A549 (cell line): Measurements from ENCODE around the gene SPEF1.

ENCODE experiments used
- CHD2 ChIP-seq: fragments of 150-350 bp; IDR thresholded peaks from 2 replicates; pipeline ENCODE4 v1.6.1; 2014; ENCODE audit warnings: low read length; ENCODE audit not compliant: partially characterized antibody
- ESRRA ChIP-seq: fragments of 150-350 bp; IDR thresholded peaks from 2 replicates; pipeline ENCODE4 v1.6.1; 2014; ENCODE audit warnings: mild to moderate bottlenecking, low read length, borderline replicate concordance
- RAD21 ChIP-seq, 2 experiments: fragments of >200 bp in 1 of 2; sonication (Bioruptor Twin) in 1 of 2; formaldehyde crosslinking in 1 of 2; IDR thresholded peaks in 1 of 2; conservative IDR thresholded peaks in 1 of 2; 2 replicates in 1 of 2; 3 replicates in 1 of 2; pipeline ENCODE4 v1.6.1; 2012 to 2018; ENCODE audit warnings: inconsistent platforms in 1 of 2
- TF ChIP-seq, protein P1 (sequence below): fragments of >200 bp; sonication (Bioruptor Twin); formaldehyde crosslinking; IDR thresholded peaks from 3 replicates; pipeline ENCODE4 v1.5.1; 2016

DNA sequence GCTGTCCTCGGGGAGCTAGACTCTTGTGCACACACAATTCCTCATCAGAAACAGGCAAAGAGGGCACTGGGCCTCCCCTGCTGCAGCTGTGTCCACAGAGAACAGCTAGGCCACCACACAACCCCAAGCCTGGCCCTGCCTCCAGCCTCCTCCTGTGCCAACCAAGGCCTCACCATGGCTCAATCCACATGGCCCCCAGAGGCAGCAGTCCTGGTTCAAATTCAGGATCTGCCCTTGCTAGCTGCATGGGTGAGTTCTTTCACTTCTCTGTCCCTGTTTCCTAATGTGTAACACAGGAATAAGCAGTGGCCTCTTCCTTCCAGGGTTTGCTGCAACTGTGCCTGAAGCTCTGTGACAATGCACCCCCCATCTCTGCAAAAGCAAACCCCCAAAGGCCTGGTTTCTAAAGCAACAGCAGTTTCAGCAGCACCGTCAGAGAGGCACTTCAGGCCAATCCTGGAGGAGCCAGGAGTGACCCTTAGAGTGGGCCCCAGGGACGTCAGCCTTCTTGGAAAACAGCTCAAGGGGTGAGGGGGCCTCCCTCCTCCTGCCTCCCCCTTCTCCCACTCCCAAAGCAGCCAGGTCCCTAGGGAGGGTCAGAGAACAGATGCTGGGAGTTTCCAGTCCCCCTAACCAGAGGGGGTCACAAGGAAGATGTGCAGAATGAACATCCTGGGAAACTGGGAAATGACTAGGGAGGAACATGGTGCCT lies 15.9 kb downstream of the SPEF1 start:
- TF ChIP-seq, protein P1, sequence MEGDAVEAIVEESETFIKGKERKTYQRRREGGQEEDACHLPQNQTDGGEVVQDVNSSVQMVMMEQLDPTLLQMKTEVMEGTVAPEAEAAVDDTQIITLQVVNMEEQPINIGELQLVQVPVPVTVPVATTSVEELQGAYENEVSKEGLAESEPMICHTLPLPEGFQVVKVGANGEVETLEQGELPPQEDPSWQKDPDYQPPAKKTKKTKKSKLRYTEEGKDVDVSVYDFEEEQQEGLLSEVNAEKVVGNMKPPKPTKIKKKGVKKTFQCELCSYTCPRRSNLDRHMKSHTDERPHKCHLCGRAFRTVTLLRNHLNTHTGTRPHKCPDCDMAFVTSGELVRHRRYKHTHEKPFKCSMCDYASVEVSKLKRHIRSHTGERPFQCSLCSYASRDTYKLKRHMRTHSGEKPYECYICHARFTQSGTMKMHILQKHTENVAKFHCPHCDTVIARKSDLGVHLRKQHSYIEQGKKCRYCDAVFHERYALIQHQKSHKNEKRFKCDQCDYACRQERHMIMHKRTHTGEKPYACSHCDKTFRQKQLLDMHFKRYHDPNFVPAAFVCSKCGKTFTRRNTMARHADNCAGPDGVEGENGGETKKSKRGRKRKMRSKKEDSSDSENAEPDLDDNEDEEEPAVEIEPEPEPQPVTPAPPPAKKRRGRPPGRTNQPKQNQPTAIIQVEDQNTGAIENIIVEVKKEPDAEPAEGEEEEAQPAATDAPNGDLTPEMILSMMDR: no peak
- TF ChIP-seq RAD21 (conservative IDR thresholded peaks at IDR 0.05 in 1 of 2, IDR thresholded peaks at IDR 0.05 in 1 of 2) (no peak), ESRRA (no peak), CHD2 (no peak)
